Stimulated activated CD4-positive, alpha-beta T cell treated with anti-CD3 and anti-CD28 coated beads, TNF-alpha, amount 100 ng/mL, for 48 hours (primary cell): ENCODE data around the gene CARMIL1.

ENCODE experiments used
- DNase-seq, 3 donors: peaks; one replicate each; pipeline ENCODE4 v3.0.0-alpha.2; 2020; ENCODE audit warnings: low read depth in 3 of 3

Gene CARMIL1

GRCh38 chr6:25649611-25650010 is 370.4 kb downstream of the CARMIL1 start:
- DNase-seq, result no peak

DNA sequence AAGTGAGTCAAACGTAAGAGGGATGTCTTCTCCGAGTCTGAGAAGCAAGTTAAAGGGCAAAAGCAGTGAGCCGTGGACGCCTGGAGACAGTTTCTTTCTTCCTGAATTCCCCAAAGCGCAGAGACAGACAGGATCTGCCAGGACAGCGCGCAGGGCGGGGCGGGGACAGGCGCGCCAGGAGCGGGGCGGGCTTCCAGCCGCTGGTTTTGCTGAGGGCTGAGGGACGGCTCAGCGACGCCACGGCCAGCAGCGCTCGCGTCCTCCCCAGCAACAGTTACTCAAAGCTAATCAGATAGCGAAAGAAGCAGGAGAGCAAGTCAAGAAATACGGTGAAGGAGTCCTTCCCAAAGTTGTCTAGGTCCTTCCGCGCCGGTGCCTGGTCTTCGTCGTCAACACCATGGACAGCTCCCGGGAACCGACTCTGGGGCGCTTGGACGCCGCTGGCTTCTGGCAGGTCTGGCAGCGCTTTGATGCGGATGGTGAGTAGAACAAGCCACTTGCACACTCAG is 372.9 kb downstream of the CARMIL1 start, which contains the start of gene SCGN:
Gene SCGN, plus strand, starts transcription at position 209 of the 509 bp plus-strand sequence. Its CDS starts 189 bp downstream, at position 398.
- peak; percentile 10 to 40 (median 22) for DNase-seq

- DNase-seq, result no peak
Measured at GRCh38 chr6:25655723-25656122, 376.5 kb downstream of the CARMIL1 start.

- DNase-seq, result no peak
Measured at GRCh38 chr6:25659633-25660368, 380.6 kb downstream of the CARMIL1 start.

DNA sequence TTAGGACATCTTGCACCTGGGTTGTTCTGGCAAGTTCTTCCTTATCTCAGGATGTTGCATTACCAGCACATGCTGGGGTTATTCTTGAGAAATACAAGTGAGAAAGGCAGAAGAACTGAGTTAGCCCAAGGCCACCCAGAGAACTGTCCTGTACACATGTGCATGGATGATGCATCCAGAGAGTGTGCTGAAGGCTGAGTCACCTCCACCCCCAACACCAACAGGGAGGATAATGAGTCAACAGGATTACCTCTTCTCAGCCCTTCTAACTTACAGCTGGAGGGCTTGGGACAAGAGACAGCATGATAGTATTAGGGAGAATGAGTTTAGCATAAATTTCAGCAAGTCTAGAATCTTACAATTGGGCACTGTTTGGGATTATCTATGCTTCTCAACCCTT is 381.3 kb downstream of the CARMIL1 start:
- peak in 2 of 3 donors; percentile 16 to 25 for DNase-seq

DNA sequence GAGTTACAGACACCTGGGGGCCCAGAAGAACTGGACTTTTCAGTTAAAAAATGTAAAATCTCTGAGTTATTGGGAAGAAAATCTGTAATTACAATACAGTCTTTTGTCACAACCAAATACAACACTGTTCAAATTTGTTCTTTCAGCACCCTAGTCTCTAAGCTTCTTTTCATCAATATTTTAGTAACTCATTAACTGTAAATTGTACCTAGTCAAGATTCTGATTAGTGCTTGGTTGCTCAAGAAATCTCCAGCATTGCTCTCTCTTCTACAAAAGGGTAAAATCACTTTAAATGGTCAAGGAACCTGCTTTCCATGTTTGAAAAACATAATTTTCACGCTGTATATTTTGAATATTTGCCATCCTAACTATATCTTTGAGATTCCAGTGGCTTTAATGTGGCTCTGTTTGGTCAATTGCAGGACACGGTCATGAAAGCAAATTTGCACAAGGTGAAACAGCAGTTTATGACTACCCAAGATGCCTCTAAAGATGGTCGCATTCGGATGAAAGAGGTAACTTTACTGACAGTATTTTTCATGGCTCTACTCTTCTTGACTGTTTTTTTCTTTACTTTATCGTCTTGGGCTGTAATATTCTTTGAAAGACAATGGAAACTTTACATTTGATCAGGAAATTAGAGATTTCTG is 382.1 kb downstream of the CARMIL1 start:
- no peak for DNase-seq

DNA sequence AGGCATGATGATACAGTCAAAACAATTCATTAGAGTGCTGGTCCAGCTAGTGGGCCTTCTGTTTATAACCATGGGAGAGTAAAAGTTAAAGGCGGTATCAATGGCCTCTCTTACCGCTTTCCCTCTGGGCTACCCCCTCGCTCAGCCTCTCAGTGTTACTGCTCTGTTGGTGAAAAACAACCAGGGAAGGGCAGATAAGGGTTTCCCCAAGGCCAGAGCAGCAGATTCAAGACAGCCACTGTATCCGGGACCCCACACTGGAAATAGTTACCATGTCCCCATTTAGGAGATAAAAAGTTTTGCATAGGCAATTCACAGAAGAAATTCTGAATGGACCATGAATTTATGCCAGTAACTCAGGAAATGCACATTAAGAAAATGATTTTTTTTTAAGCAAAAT is 386.3 kb downstream of the CARMIL1 start:
- DNase-seq, result no peak

GRCh38 chr6:25669413-25669812 is 390.2 kb downstream of the CARMIL1 start:
- DNase-seq, result no peak
